ENCODE data around the gene SURF2. TPM values are rescaled to one million over a fixed set of nuclear protein-coding genes. Genes with fewer than 3 reads are reported as not detected.

SURF2 gene
- total RNA-seq, 1 donor from 2014 or later, result 20.0 TPM

- H3K36me3 ChIP-seq (ENCODE audit: insufficient read depth, low read length), result peaks cover 5% of the 10 kb centered on the region
- no peak for FAIRE-seq
- TF ChIP-seq EZH2 (IDR thresholded peaks at IDR 0.05; ENCODE audit: insufficient read depth, low read length), result no peak
These were observed 46.3 kb downstream of the SURF2 start for GRCh38 chr9:133402689-133403088.

GRCh38 chr9:133403766-133404453 is 47.6 kb downstream of the SURF2 start:
- Histone ChIP-seq H3K4me2 (ENCODE audit: low read length) (no peak overlapping the region), H3K36me3 (ENCODE audit: insufficient read depth, low read length) (peaks cover 6% of the 10 kb centered on the region), H3K4me3 (ENCODE audit: insufficient read depth, low read depth, low read length) (no peak overlapping the region), H3K27me3 (ENCODE audit: insufficient read depth, low read length) (no peaks in the 10 kb centered on the region), H3K27ac (ENCODE audit: low read depth, low read length) (no peak overlapping the region), H4K20me1 (ENCODE audit: insufficient read depth, low read length) (peaks cover 37% of the 10 kb centered on the region), H3K4me1 (ENCODE audit: insufficient read depth, low read length) (peaks cover 9% of the 10 kb centered on the region), H3K79me2 (ENCODE audit: insufficient read depth, low read length) (no peaks in the 10 kb centered on the region), H3K9me3 (ENCODE audit: insufficient read depth, low read depth, low read length) (no peaks in the 10 kb centered on the region), H3K9ac (ENCODE audit: low read length) (no peak overlapping the region), H2AFZ (ENCODE audit: low read depth, low read length) (no peak overlapping the region)
- Mint-ChIP-seq H3K27ac (ENCODE audit: unreplicated experiment) (no peak overlapping the region), H3K4me3 (ENCODE audit: unreplicated experiment) (no peak overlapping the region), H3K4me1 (ENCODE audit: low read depth, unreplicated experiment) (peaks cover 10% of the 10 kb centered on the region), H3K27me3 (ENCODE audit: low read depth, unreplicated experiment) (no peaks in the 10 kb centered on the region), H3K9me3 (ENCODE audit: unreplicated experiment) (no peaks in the 10 kb centered on the region), H3K36me3 (ENCODE audit: low read depth, unreplicated experiment) (peaks cover 13% of the 10 kb centered on the region)
- FAIRE-seq (no peak), DNase-seq (ENCODE audit: low read depth) (no peak)
- no peak for TF ChIP-seq EZH2 (IDR thresholded peaks at IDR 0.05; ENCODE audit: insufficient read depth, low read length)
- peak; percentile 17 for TF ChIP-seq CTCF (IDR thresholded peaks at IDR 0.05; ENCODE audit: insufficient read depth, low read depth, low read length)

More at GRCh38 chr9:133402689-133403088, 46.3 kb downstream of the SURF2 start:
- Histone ChIP-seq H3K4me2 (ENCODE audit: low read length) (no peak overlapping the region), H3K9ac (ENCODE audit: low read length) (no peak overlapping the region), H2AFZ (ENCODE audit: low read depth, low read length) (no peak overlapping the region), H3K27ac (ENCODE audit: low read depth, low read length) (no peak overlapping the region), H3K27me3 (ENCODE audit: insufficient read depth, low read length) (no peaks in the 10 kb centered on the region), H3K4me3 (ENCODE audit: insufficient read depth, low read depth, low read length) (no peak overlapping the region), H3K9me3 (ENCODE audit: insufficient read depth, low read depth, low read length) (no peaks in the 10 kb centered on the region), H3K4me1 (ENCODE audit: insufficient read depth, low read length) (peaks cover 9% of the 10 kb centered on the region), H3K79me2 (ENCODE audit: insufficient read depth, low read length) (no peaks in the 10 kb centered on the region), H4K20me1 (ENCODE audit: insufficient read depth, low read length) (peaks cover 33% of the 10 kb centered on the region)
- Mint-ChIP-seq H3K36me3 (ENCODE audit: low read depth, unreplicated experiment) (peaks cover 13% of the 10 kb centered on the region), H3K27me3 (ENCODE audit: low read depth, unreplicated experiment) (peaks cover 5% of the 10 kb centered on the region), H3K4me1 (ENCODE audit: low read depth, unreplicated experiment) (peaks cover 10% of the 10 kb centered on the region), H3K4me3 (ENCODE audit: unreplicated experiment) (no peak overlapping the region), H3K27ac (ENCODE audit: unreplicated experiment) (no peak overlapping the region), H3K9me3 (ENCODE audit: unreplicated experiment) (no peaks in the 10 kb centered on the region)
- no peak for DNase-seq (ENCODE audit: low read depth)

- H3K27ac Mint-ChIP-seq (ENCODE audit: unreplicated experiment), result no peak overlapping the region
These were observed 48.2 kb downstream of the SURF2 start for GRCh38 chr9:133404454-133405002.

More at GRCh38 chr9:133404454-133405002, 48.2 kb downstream of the SURF2 start:
- TF ChIP-seq CTCF (IDR thresholded peaks at IDR 0.05; ENCODE audit: insufficient read depth, low read depth, low read length) (no peak), EZH2 (IDR thresholded peaks at IDR 0.05; ENCODE audit: insufficient read depth, low read length) (no peak)
- H3K9me3 Mint-ChIP-seq (ENCODE audit: unreplicated experiment), result no peaks in the 10 kb centered on the region
- peaks cover 13% of the 10 kb centered on the region for H3K36me3 Mint-ChIP-seq (ENCODE audit: low read depth, unreplicated experiment)
- Histone ChIP-seq H3K9me3 (ENCODE audit: insufficient read depth, low read depth, low read length) (no peaks in the 10 kb centered on the region), H3K4me1 (ENCODE audit: insufficient read depth, low read length) (peaks cover 9% of the 10 kb centered on the region), H3K4me3 (ENCODE audit: insufficient read depth, low read depth, low read length) (no peak overlapping the region), H3K27ac (ENCODE audit: low read depth, low read length) (no peak overlapping the region), H4K20me1 (ENCODE audit: insufficient read depth, low read length) (peaks cover 37% of the 10 kb centered on the region), H3K27me3 (ENCODE audit: insufficient read depth, low read length) (no peaks in the 10 kb centered on the region), H2AFZ (ENCODE audit: low read depth, low read length) (no peak overlapping the region), H3K4me2 (ENCODE audit: low read length) (no peak overlapping the region), H3K79me2 (ENCODE audit: insufficient read depth, low read length) (no peaks in the 10 kb centered on the region), H3K36me3 (ENCODE audit: insufficient read depth, low read length) (peaks cover 6% of the 10 kb centered on the region), H3K9ac (ENCODE audit: low read length) (no peak overlapping the region)
- no peaks in the 10 kb centered on the region for H3K27me3 Mint-ChIP-seq (ENCODE audit: low read depth, unreplicated experiment)
- FAIRE-seq (no peak), DNase-seq (ENCODE audit: low read depth) (no peak)
- peaks cover 10% of the 10 kb centered on the region for H3K4me1 Mint-ChIP-seq (ENCODE audit: low read depth, unreplicated experiment)
- H3K4me3 Mint-ChIP-seq (ENCODE audit: unreplicated experiment), result no peak overlapping the region
